ENCODE measurements around the gene DYNLT5.
"Not testable (repeated sequence)": the region's sequence is repeated elsewhere in the genome, so short reads cannot be mapped to it uniquely, and the experiment has no call there.

The DYNLT5 gene

GRCh38 chr1:66752000-66752592, at the start of gene DYNLT5:
DYNLT5 (plus strand) TSS chr1:66752459; CDS start chr1:66754659, 2,200 bp downstream.
- DNase-seq (ENCODE audit: low read depth in 3 of 3): peak in 1 of 3 experiments; percentile 4

- no peak for DNase-seq (ENCODE audit: low read depth in 3 of 3)
Observed at GRCh38 chr1:66704177-66704875, 47.9 kb upstream of the DYNLT5 start.

- no peak for DNase-seq (ENCODE audit: low read depth in 3 of 3)
Observed at GRCh38 chr1:66705110-66705509, 47.1 kb upstream of the DYNLT5 start.

GRCh38 chr1:66711420-66711819, 40.8 kb upstream of the DYNLT5 start:
- DNase-seq (ENCODE audit: low read depth in 3 of 3): no peak

- DNase-seq (ENCODE audit: low read depth in 3 of 3): no peak
Observed at GRCh38 chr1:66712839-66713238, 39.4 kb upstream of the DYNLT5 start.

GRCh38 chr1:66723985-66724384, 28.3 kb upstream of the DYNLT5 start:
- DNase-seq (ENCODE audit: low read depth in 3 of 3): no peak

GRCh38 chr1:66725885-66726665, 26.2 kb upstream of the DYNLT5 start:
- DNase-seq (ENCODE audit: low read depth in 3 of 3): peak; percentile 7 to 40 (median 11)

- no peak for DNase-seq (ENCODE audit: low read depth in 3 of 3)
Observed at GRCh38 chr1:66728021-66728420, 24.2 kb upstream of the DYNLT5 start.

- DNase-seq (ENCODE audit: low read depth in 3 of 3): not testable (repeated sequence)
Observed at GRCh38 chr1:66728716-66729115, 23.5 kb upstream of the DYNLT5 start.

- DNase-seq (ENCODE audit: low read depth in 3 of 3): no peak
Observed at GRCh38 chr1:66729119-66729518, 23.1 kb upstream of the DYNLT5 start.

- no peak for DNase-seq (ENCODE audit: low read depth in 3 of 3)
Observed at GRCh38 chr1:66729523-66729922, 22.7 kb upstream of the DYNLT5 start.

GRCh38 chr1:66730462-66730861, 21.8 kb upstream of the DYNLT5 start:
- no peak for DNase-seq (ENCODE audit: low read depth in 3 of 3)

GRCh38 chr1:66731170-66731865, 20.9 kb upstream of the DYNLT5 start:
- DNase-seq (ENCODE audit: low read depth in 3 of 3): no peak

- no peak for DNase-seq (ENCODE audit: low read depth in 3 of 3)
Observed at GRCh38 chr1:66732407-66733166, 19.7 kb upstream of the DYNLT5 start.

- no peak for DNase-seq (ENCODE audit: low read depth in 3 of 3)
Observed at GRCh38 chr1:66733348-66734017, 18.8 kb upstream of the DYNLT5 start.

GRCh38 chr1:66734531-66734930, 17.7 kb upstream of the DYNLT5 start:
- not testable (repeated sequence) for DNase-seq (ENCODE audit: low read depth in 3 of 3)

- DNase-seq (ENCODE audit: low read depth in 3 of 3): no peak
Observed at GRCh38 chr1:66737836-66738235, 14.4 kb upstream of the DYNLT5 start.

- DNase-seq (ENCODE audit: low read depth in 3 of 3): no peak
Observed at GRCh38 chr1:66739401-66740157, 12.7 kb upstream of the DYNLT5 start.

- DNase-seq (ENCODE audit: low read depth in 3 of 3): no peak
Observed at GRCh38 chr1:66745451-66745850, 6.8 kb upstream of the DYNLT5 start.

GRCh38 chr1:66747501-66747900, 4.8 kb upstream of the DYNLT5 start:
- no peak for DNase-seq (ENCODE audit: low read depth in 3 of 3)
